ENCODE data around the gene C16orf92. TPM values are rescaled to one million over a fixed set of nuclear protein-coding genes. Genes with fewer than 3 reads are reported as not detected.

Gene C16orf92
- total RNA-seq, 1 donor, result not detected

GRCh38 chr16:29994600-29995323 is 28.2 kb upstream of the C16orf92 start:
- H4K20me1 ChIP-seq (ENCODE audit: insufficient read depth, low read length), result peaks cover 1% of the 10 kb centered on the region
- H3K27ac ChIP-seq (ENCODE audit: low read depth, low read length), result peak overlapping the region; percentile 96
- peaks cover 19% of the 10 kb centered on the region for H3K4me1 ChIP-seq (ENCODE audit: insufficient read depth, low read length)
- TF ChIP-seq, protein P1, sequence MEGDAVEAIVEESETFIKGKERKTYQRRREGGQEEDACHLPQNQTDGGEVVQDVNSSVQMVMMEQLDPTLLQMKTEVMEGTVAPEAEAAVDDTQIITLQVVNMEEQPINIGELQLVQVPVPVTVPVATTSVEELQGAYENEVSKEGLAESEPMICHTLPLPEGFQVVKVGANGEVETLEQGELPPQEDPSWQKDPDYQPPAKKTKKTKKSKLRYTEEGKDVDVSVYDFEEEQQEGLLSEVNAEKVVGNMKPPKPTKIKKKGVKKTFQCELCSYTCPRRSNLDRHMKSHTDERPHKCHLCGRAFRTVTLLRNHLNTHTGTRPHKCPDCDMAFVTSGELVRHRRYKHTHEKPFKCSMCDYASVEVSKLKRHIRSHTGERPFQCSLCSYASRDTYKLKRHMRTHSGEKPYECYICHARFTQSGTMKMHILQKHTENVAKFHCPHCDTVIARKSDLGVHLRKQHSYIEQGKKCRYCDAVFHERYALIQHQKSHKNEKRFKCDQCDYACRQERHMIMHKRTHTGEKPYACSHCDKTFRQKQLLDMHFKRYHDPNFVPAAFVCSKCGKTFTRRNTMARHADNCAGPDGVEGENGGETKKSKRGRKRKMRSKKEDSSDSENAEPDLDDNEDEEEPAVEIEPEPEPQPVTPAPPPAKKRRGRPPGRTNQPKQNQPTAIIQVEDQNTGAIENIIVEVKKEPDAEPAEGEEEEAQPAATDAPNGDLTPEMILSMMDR (IDR thresholded peaks at IDR 0.05; ENCODE audit: extremely low read depth, low read depth, low read length), result no peak
- peak overlapping the region; percentile 86 for H2AFZ ChIP-seq (ENCODE audit: low read length)
- DNase-seq (ENCODE audit: insufficient read length, low spot score, missing footprints), result no peak
- H3K4me3 ChIP-seq (ENCODE audit: insufficient read depth, low read length), result peak overlapping the region; percentile 93
- H3K36me3 ChIP-seq (ENCODE audit: insufficient read depth, low read length), result peaks cover 36% of the 10 kb centered on the region
- H3K27me3 ChIP-seq (ENCODE audit: insufficient read depth, low read length), result no peaks in the 10 kb centered on the region
- H3K4me2 ChIP-seq (ENCODE audit: insufficient read depth, low read length), result peak overlapping the region; percentile 98
- peaks cover 11% of the 10 kb centered on the region for H3K79me2 ChIP-seq (ENCODE audit: insufficient read depth, low read length)
- no peaks in the 10 kb centered on the region for H3K9me3 ChIP-seq (ENCODE audit: low read depth, low read length)

DNA sequence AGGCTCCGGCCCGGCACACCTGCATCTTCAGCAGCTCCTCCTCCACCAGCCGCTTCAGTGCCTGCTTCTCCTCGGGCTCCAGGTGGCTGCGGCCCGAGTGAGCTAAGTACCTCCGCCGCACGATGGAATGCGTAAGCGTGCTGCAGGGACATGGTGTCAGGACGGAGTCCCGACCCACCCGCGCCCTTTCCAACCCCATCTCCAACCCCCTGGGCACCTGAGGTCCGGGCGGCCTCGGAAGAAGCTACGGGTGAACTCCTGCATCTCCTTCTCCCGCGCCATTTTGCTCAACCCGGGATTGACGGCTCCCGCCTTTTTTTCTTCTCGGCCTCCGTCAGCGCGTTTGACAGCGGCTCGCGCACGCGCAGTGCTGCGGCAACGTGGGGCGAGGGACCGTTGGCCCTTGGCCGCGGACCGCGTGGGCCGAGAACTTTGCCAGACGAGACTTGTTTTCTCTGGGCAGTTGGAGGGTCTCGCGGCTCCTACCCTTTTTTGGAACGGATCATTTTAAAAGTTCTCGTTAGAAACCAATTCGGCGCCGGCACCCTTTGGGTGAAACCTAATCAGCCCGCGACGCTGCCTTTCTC is 27.6 kb upstream of the C16orf92 start, which contains the start of gene HIRIP3:
Gene HIRIP3 (minus strand): TSS at position 294 of the 587 bp plus-strand sequence. CDS start 12 bp downstream, at position 282.
- peak within 1 kb of the TSS; percentile 86 for H2AFZ ChIP-seq (ENCODE audit: low read length)
- no peaks in the 10 kb centered on the region for H3K27me3 ChIP-seq (ENCODE audit: insufficient read depth, low read length)
- peak within 1 kb of the TSS; percentile 96 for H3K27ac ChIP-seq (ENCODE audit: low read depth, low read length)
- peak; percentile 99 for DNase-seq (ENCODE audit: insufficient read length, low spot score, missing footprints)
- peaks cover 19% of the 10 kb centered on the region for H3K4me1 ChIP-seq (ENCODE audit: insufficient read depth, low read length)
- TF ChIP-seq, protein P1 (IDR thresholded peaks at IDR 0.05; ENCODE audit: extremely low read depth, low read depth, low read length), result no peak
- H3K4me2 ChIP-seq (ENCODE audit: insufficient read depth, low read length), result peak within 1 kb of the TSS; percentile 98
- H3K4me3 ChIP-seq (ENCODE audit: insufficient read depth, low read length), result peak within 1 kb of the TSS; percentile 93
- no peaks in the 10 kb centered on the region for H3K9me3 ChIP-seq (ENCODE audit: low read depth, low read length)
- H3K36me3 ChIP-seq (ENCODE audit: insufficient read depth, low read length), result peaks cover 30% of the 10 kb centered on the region
- H4K20me1 ChIP-seq (ENCODE audit: insufficient read depth, low read length), result peaks cover 4% of the 10 kb centered on the region
- H3K79me2 ChIP-seq (ENCODE audit: insufficient read depth, low read length), result peaks cover 11% of the 10 kb centered on the region

- Histone ChIP-seq H3K36me3 (ENCODE audit: insufficient read depth, low read length) (peaks cover 26% of the 10 kb centered on the region), H4K20me1 (ENCODE audit: insufficient read depth, low read length) (peaks cover 4% of the 10 kb centered on the region), H3K9me3 (ENCODE audit: low read depth, low read length) (no peaks in the 10 kb centered on the region), H3K27ac (ENCODE audit: low read depth, low read length) (peak within 1 kb of the TSS; percentile 96), H3K4me2 (ENCODE audit: insufficient read depth, low read length) (peak within 1 kb of the TSS; percentile 98), H3K4me1 (ENCODE audit: insufficient read depth, low read length) (peaks cover 19% of the 10 kb centered on the region), H3K27me3 (ENCODE audit: insufficient read depth, low read length) (no peaks in the 10 kb centered on the region), H2AFZ (ENCODE audit: low read length) (peak within 1 kb of the TSS; percentile 86), H3K79me2 (ENCODE audit: insufficient read depth, low read length) (peaks cover 11% of the 10 kb centered on the region), H3K4me3 (ENCODE audit: insufficient read depth, low read length) (peak within 1 kb of the TSS; percentile 93)
- DNase-seq (ENCODE audit: insufficient read length, low spot score, missing footprints), result peak; percentile 100
- TF ChIP-seq, protein P1 (IDR thresholded peaks at IDR 0.05; ENCODE audit: extremely low read depth, low read depth, low read length), result no peak
These were observed 26.9 kb upstream of the C16orf92 start, which contains the start of gene INO80E for GRCh38 chr16:29995911-29996765. Gene INO80E (plus strand): TSS chr16:29996241. CDS start chr16:29996311, 70 bp downstream.

Data from osteoblast (primary cell).